SK-N-SH (cell line): Measurements from ENCODE around the gene CDH2. TPM values are rescaled to one million over a fixed set of nuclear protein-coding genes. Genes with fewer than 3 reads are reported as not detected.

Experiments used
- CTCF ChIA-PET: fragments of 300-600, 350-600 bp; formaldehyde crosslinking; extraction: SDS; loops from one replicate; lab custom pipeline; 2021; lab: Yijun Ruan, JAX
- POLR2A ChIA-PET: fragments of 350-600 bp; sonication (Branson Sonifier 250); formaldehyde crosslinking; extraction: SDS; loops from one replicate; lab custom pipeline; 2020; ENCODE audit warnings: antibody characterized with exemption, inconsistent platforms; lab: Yijun Ruan, JAX
- DNase-seq: peaks from one replicate; pipeline ENCODE4 v3.0.0; 2012
- H2AFZ ChIP-seq: fragments of 200-600 bp; sonication (generic); 2 replicates; pipeline ENCODE4 v1.8.1; 2016; ENCODE audit warnings: antibody characterized with exemption, mild to moderate bottlenecking, low read depth
- H3F3A ChIP-seq: fragments of 200-600 bp; sonication (generic); replicated peaks from 2 replicates; pipeline ENCODE3; 2016; ENCODE audit warnings: antibody characterized with exemption, mild to moderate bottlenecking; ENCODE audit not compliant: insufficient read depth
- H3K27ac ChIP-seq, 2 experiments: fragments of 200-500 bp in 1 of 2; fragments of 200-600 bp in 1 of 2; sonication (Bioruptor generic) in 1 of 2; sonication (generic), shearing (Covaris generic) in 1 of 2; 2 replicates each; pipeline versions ENCODE4 v1.5.1 to v1.6.1; 2014 to 2016; ENCODE audit warnings: low read depth in 2 of 2, inconsistent platforms in 1 of 2, low read length in 1 of 2, mild to moderate bottlenecking in 1 of 2, mixed read lengths in 1 of 2
- H3K27me3 ChIP-seq: fragments of 200-600 bp; sonication (generic), shearing (Covaris generic); 2 replicates; pipeline ENCODE4 v1.6.1; 2016; ENCODE audit warnings: mixed run types; ENCODE audit not compliant: insufficient read depth
- H3K36me3 ChIP-seq, 2 experiments: fragments of 200-500 bp in 1 of 2; fragments of 200-600 bp in 1 of 2; sonication (Bioruptor generic) in 1 of 2; sonication (generic) in 1 of 2; replicated peaks in 1 of 2; 2 replicates each; pipeline versions ENCODE3 to v1.5.1; 2014 to 2016; ENCODE audit warnings: low read length in 1 of 2, mild to moderate bottlenecking in 1 of 2; ENCODE audit not compliant: insufficient read depth in 2 of 2, control insufficient read depth in 1 of 2
- H3K4me1 ChIP-seq, 2 experiments: fragments of 200-500 bp in 1 of 2; fragments of 200-600 bp in 1 of 2; sonication (Bioruptor generic) in 1 of 2; sonication (generic), shearing (Covaris generic) in 1 of 2; 2 replicates each; pipeline versions ENCODE4 v1.5.1 to v1.6.1; 2014 to 2016; ENCODE audit warnings: low read depth in 1 of 2, low read length in 1 of 2, mixed run types in 1 of 2; ENCODE audit not compliant: insufficient read depth in 2 of 2, control insufficient read depth in 1 of 2
- H3K4me2 ChIP-seq: fragments of 200-600 bp; sonication (generic), shearing (Covaris generic); 2 replicates; pipeline ENCODE4 v1.6.1; 2017; ENCODE audit warnings: mixed run types
- H3K4me3 ChIP-seq, 2 experiments: fragments of 200-500 bp in 1 of 2; fragments of 200-600 bp in 1 of 2; sonication (Bioruptor generic) in 1 of 2; sonication (generic), shearing (Covaris generic) in 1 of 2; 2 replicates each; pipeline versions ENCODE4 v1.5.1 to v1.8.1; 2014 to 2016; ENCODE audit warnings: low read depth in 2 of 2, inconsistent platforms in 1 of 2, low read length in 1 of 2, mild to moderate bottlenecking in 1 of 2, mixed read lengths in 1 of 2, moderate library complexity in 1 of 2
- H3K79me2 ChIP-seq: fragments of 200-600 bp; sonication (generic); 2 replicates; pipeline ENCODE4 v1.8.1; 2017; ENCODE audit warnings: mild to moderate bottlenecking; ENCODE audit not compliant: insufficient read depth
- H3K9ac ChIP-seq: fragments of 200-600 bp; sonication (generic); 2 replicates; pipeline ENCODE4 v1.6.1; 2017; ENCODE audit warnings: mixed run types
- H3K9me2 ChIP-seq: fragments of 200-600 bp; sonication (generic); 2 replicates; pipeline ENCODE4 v1.6.1; 2017; ENCODE audit warnings: mixed run types
- H3K9me3 ChIP-seq: fragments of 200-600 bp; sonication (generic); 2 replicates; pipeline ENCODE4 v1.6.1; 2017; ENCODE audit warnings: mixed run types, mild to moderate bottlenecking, moderate library complexity
- H4K20me1 ChIP-seq: fragments of 200-600 bp; sonication (generic); 2 replicates; pipeline ENCODE4 v1.6.1; 2017; ENCODE audit warnings: mild to moderate bottlenecking, mixed run types; ENCODE audit not compliant: insufficient read depth
- CHD2 ChIP-seq: fragments of 150-350 bp; IDR thresholded peaks from 2 replicates; pipeline ENCODE4 v1.6.1; 2018; ENCODE audit warnings: low read length; ENCODE audit not compliant: partially characterized antibody
- ELF1 ChIP-seq: IDR thresholded peaks from 2 replicates; pipeline ENCODE4 v1.4.0; 2012
- EZH2phosphoT487 ChIP-seq: fragments of 200-600 bp; sonication (generic); IDR thresholded peaks from 2 replicates; pipeline ENCODE4 v1.6.1; 2017; ENCODE audit warnings: low read depth, mixed run types, mild to moderate bottlenecking, antibody characterized with exemption, moderate library complexity, borderline replicate concordance
- FOSL2 ChIP-seq: IDR thresholded peaks from 2 replicates; pipeline ENCODE4 v1.4.0; 2012; ENCODE audit warnings: low read depth, mild to moderate bottlenecking, moderate library complexity, borderline replicate concordance
- GABPA ChIP-seq: IDR thresholded peaks from 2 replicates; pipeline ENCODE4 v1.4.0; 2012; ENCODE audit warnings: low read depth, mild to moderate bottlenecking
- GATA2 ChIP-seq: sonication (generic); formaldehyde crosslinking; IDR thresholded peaks from 2 replicates; pipeline ENCODE4 v1.5.0; 2020; ENCODE audit warnings: mild to moderate bottlenecking, missing genetic modification reagents
- JUND ChIP-seq: IDR thresholded peaks from 2 replicates; pipeline ENCODE4 v1.4.0; 2012
- MXI1 ChIP-seq: IDR thresholded peaks from 2 replicates; pipeline ENCODE4 v1.6.1; 2012; ENCODE audit warnings: mild to moderate bottlenecking, low read depth, low read length, improper control_type of control experiment
- NRF1 ChIP-seq: IDR thresholded peaks from 2 replicates; pipeline ENCODE4 v1.6.1; 2012; ENCODE audit warnings: low read depth, mild to moderate bottlenecking, low read length
- POLR2AphosphoS5 ChIP-seq: IDR thresholded peaks from 2 replicates; pipeline ENCODE4 v1.6.1; 2012; ENCODE audit warnings: low read depth, low read length
- RAD21 ChIP-seq: IDR thresholded peaks from 2 replicates; pipeline ENCODE4 v1.6.1; 2012; ENCODE audit warnings: mild to moderate bottlenecking, low read length
- RCOR1 ChIP-seq: fragments of 150-350 bp; IDR thresholded peaks from 2 replicates; pipeline ENCODE4 v1.6.1; 2017; ENCODE audit warnings: antibody characterized with exemption, low read length
- SIN3A ChIP-seq: IDR thresholded peaks from 2 replicates; pipeline ENCODE4 v1.6.1; 2012; ENCODE audit warnings: low read depth, mild to moderate bottlenecking, low read length, moderate library complexity, borderline replicate concordance
- WGBS: methylation state at CpG from one replicate; pipeline ENCODE4 v1.1.6; 2017; ENCODE audit warnings: low lambda C conversion rate; 5-methylcytosine and 5-hydroxymethylcytosine counted together
- polyA plus RNA-seq, 3 experiments: library from polyadenylated mRNA; depleted of rRNA; stranded (reverse); fragments of >200 nt; gene quantifications; 2 replicates each; pipeline ENCODE4 v1.2.3, GENCODE V29; 2012
- TF ChIP-seq, protein P1 (sequence below): fragments of 150-350 bp; IDR thresholded peaks from 2 replicates; pipeline ENCODE4 v1.6.1; 2016; ENCODE audit warnings: mild to moderate bottlenecking, low read depth, low read length
- TF ChIP-seq, protein P2 (sequence below): IDR thresholded peaks from 2 replicates; pipeline ENCODE4 v1.4.0; 2012; ENCODE audit warnings: low read depth
- TF ChIP-seq, protein P3 (sequence below): fragments of 150-350 bp; IDR thresholded peaks from 2 replicates; pipeline ENCODE4 v1.6.1; 2017; ENCODE audit warnings: antibody characterized with exemption, low read length, low read depth, borderline replicate concordance
- TF ChIP-seq, protein P4 (sequence below): IDR thresholded peaks from 2 replicates; pipeline ENCODE4; 2012

CDH2 gene
- polyA plus RNA-seq, 1 of the 3 experiments (the other 2 are of a cell fraction): 146 TPM

DNA sequence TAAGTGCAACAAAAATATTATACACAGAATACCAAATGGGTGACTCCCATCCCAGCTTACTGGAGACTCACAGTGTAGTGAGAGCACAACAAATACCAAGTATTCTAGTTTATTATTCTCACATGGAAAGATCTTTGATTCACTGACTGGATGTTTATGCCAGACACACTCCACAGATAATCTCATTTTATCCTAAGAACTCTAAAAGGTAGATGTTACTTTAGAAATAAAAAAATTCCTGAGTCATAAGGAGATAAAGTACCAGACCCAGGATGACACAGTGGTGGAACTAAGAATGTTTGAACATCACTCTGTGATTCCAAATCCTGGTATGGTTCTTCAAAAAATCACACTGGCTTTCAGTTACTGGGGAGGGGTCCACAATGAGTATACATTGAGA lies 136.2 kb downstream of the CDH2 start:
- H3K36me3 ChIP-seq: peaks cover 0 to 22% of the 10 kb centered on the region in 2 experiments
- H3K27ac ChIP-seq: peak overlapping the region in 1 of 2 experiments; percentile 69; a peak in 3 of 4 replicates
- no peaks in the 10 kb centered on the region for H3K9me2 ChIP-seq
- H3K27me3 ChIP-seq: no peaks in the 10 kb centered on the region
- peaks cover 9 to 14% of the 10 kb centered on the region in 2 experiments; a peak in 3 of 4 replicates for H3K4me1 ChIP-seq
- no peak overlapping the region for H2AFZ ChIP-seq
- TF ChIP-seq GABPA: no peak
- TF ChIP-seq, protein P1, sequence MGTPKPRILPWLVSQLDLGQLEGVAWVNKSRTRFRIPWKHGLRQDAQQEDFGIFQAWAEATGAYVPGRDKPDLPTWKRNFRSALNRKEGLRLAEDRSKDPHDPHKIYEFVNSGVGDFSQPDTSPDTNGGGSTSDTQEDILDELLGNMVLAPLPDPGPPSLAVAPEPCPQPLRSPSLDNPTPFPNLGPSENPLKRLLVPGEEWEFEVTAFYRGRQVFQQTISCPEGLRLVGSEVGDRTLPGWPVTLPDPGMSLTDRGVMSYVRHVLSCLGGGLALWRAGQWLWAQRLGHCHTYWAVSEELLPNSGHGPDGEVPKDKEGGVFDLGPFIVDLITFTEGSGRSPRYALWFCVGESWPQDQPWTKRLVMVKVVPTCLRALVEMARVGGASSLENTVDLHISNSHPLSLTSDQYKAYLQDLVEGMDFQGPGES: no peak
- no peak for TF ChIP-seq POLR2AphosphoS5
- TF ChIP-seq, protein P2, sequence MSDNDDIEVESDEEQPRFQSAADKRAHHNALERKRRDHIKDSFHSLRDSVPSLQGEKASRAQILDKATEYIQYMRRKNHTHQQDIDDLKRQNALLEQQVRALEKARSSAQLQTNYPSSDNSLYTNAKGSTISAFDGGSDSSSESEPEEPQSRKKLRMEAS: no peak
- no peak for TF ChIP-seq FOSL2
- TF ChIP-seq EZH2phosphoT487: no peak
- ChIA-PET POLR2A (no interaction called here), CTCF (no interaction called here)
- DNase-seq: no peak
- peaks cover 57% of the 10 kb centered on the region for H4K20me1 ChIP-seq
- peaks cover 4% of the 10 kb centered on the region for H3F3A ChIP-seq
- no peaks in the 10 kb centered on the region for H3K9me3 ChIP-seq
- peak overlapping the region; percentile 27; the same call in 1 of the 2 replicates for H3K9ac ChIP-seq
- H3K4me3 ChIP-seq: no peak overlapping the region
- H3K79me2 ChIP-seq: peaks cover 98% of the 10 kb centered on the region
- no peak overlapping the region; the same call in 1 of the 2 replicates for H3K4me2 ChIP-seq

DNA sequence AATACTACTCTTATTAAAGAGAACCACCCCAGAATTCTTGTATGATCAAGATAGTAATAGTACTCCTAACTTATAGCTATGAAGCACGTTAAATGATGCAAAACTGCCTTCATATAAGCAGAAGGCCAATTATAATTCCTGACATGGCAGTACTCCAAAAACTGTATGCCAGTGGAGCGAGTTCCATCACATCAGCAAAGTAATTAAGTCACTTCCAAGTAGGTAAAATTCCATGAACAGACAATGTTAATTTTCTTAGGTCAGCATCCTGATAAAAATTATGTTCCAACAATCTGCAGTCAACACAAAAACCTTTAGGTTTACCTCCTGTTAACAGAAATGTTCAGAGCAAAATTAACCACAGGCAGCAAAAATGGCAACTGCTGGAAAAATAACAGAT lies 136.7 kb downstream of the CDH2 start:
- TF ChIP-seq SIN3A (no peak), NRF1 (no peak), MXI1 (no peak), POLR2AphosphoS5 (no peak), GATA2 (CRISPR knock-in tag) (no peak), RAD21 (no peak), FOSL2 (no peak), JUND (no peak), CHD2 (no peak), RCOR1 (no peak), ELF1 (no peak)
- TF ChIP-seq, protein P1: no peak
- TF ChIP-seq, protein P3, sequence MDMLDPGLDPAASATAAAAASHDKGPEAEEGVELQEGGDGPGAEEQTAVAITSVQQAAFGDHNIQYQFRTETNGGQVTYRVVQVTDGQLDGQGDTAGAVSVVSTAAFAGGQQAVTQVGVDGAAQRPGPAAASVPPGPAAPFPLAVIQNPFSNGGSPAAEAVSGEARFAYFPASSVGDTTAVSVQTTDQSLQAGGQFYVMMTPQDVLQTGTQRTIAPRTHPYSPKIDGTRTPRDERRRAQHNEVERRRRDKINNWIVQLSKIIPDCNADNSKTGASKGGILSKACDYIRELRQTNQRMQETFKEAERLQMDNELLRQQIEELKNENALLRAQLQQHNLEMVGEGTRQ: no peak
- TF ChIP-seq, protein P4, sequence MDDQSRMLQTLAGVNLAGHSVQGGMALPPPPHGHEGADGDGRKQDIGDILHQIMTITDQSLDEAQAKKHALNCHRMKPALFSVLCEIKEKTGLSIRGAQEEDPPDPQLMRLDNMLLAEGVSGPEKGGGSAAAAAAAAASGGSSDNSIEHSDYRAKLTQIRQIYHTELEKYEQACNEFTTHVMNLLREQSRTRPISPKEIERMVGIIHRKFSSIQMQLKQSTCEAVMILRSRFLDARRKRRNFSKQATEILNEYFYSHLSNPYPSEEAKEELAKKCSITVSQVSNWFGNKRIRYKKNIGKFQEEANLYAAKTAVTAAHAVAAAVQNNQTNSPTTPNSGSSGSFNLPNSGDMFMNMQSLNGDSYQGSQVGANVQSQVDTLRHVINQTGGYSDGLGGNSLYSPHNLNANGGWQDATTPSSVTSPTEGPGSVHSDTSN: no peak
- H3K79me2 ChIP-seq: peaks cover 98% of the 10 kb centered on the region
- no peak overlapping the region for H3K9ac ChIP-seq
- ChIA-PET CTCF (no interaction called here), POLR2A (no interaction called here)
- peaks cover 0 to 22% of the 10 kb centered on the region in 2 experiments for H3K36me3 ChIP-seq
- H3K27ac ChIP-seq: peak overlapping the region in 1 of 2 experiments; percentile 69; a peak in 3 of 4 replicates
- no peak for DNase-seq
- H3K4me1 ChIP-seq: peaks cover 6 to 11% of the 10 kb centered on the region in 2 experiments; a peak in 3 of 4 replicates
- WGBS: 94% methylated on average over 2 of the region's 2 CpGs
- no peaks in the 10 kb centered on the region for H3K9me3 ChIP-seq
- no peak overlapping the region for H3K4me2 ChIP-seq
- H3K4me3 ChIP-seq: no peak overlapping the region
- H3F3A ChIP-seq: peaks cover 8% of the 10 kb centered on the region
- H3K27me3 ChIP-seq: no peaks in the 10 kb centered on the region
- no peaks in the 10 kb centered on the region for H3K9me2 ChIP-seq
- H4K20me1 ChIP-seq: peaks cover 62% of the 10 kb centered on the region
- H2AFZ ChIP-seq: no peak overlapping the region
